Lung (tissue), 12 donors: ENCODE results near the gene PTGFRN. TPM values are rescaled to one million over a fixed set of nuclear protein-coding genes. Genes with fewer than 3 reads are reported as not detected.

Source experiments
- ATAC-seq: fragments of 200-7000 bp; cut with Tn5 transposase; one replicate; pipeline ENCODE4 v1.9.1; 2020; ENCODE audit warnings: moderate number of reproducible peaks; ENCODE audit not compliant: insufficient read depth, low FRiP score
- DNase-seq, 3 donors: peaks; one replicate each; pipeline ENCODE4 v3.0.0-alpha.2; 2013 to 2017
- H3K27ac ChIP-seq, 2 donors: one replicate each; pipeline ENCODE4 v1.5.1; 2013; ENCODE audit warnings: mild to moderate bottlenecking in 2 of 2, moderate library complexity in 2 of 2, control low read depth in 1 of 2, inconsistent platforms in 1 of 2, low read depth in 1 of 2, low read length in 1 of 2
- H3K27me3 ChIP-seq, 3 donors: one replicate each; pipeline ENCODE4 v1.5.1; 2013; ENCODE audit warnings: low read length in 2 of 3; ENCODE audit not compliant: control insufficient read depth in 3 of 3, insufficient read depth in 3 of 3
- H3K36me3 ChIP-seq, 4 donors: one replicate each; pipeline ENCODE4 v1.5.1; 2013; ENCODE audit warnings: low read length in 4 of 4, mild to moderate bottlenecking in 1 of 4, moderate library complexity in 1 of 4; ENCODE audit not compliant: control insufficient read depth in 4 of 4, insufficient read depth in 4 of 4
- H3K4me1 ChIP-seq, 5 donors: one replicate each; pipeline ENCODE4 v1.5.1; 2013; ENCODE audit warnings: low read length in 5 of 5, mild to moderate bottlenecking in 2 of 5, moderate library complexity in 1 of 5; ENCODE audit not compliant: control insufficient read depth in 5 of 5, insufficient read depth in 5 of 5
- H3K4me3 ChIP-seq: one replicate; pipeline ENCODE4 v1.5.1; 2013; ENCODE audit warnings: mild to moderate bottlenecking, control low read depth, moderate library complexity
- H3K9ac ChIP-seq, 2 donors: one replicate each; pipeline ENCODE4 v1.5.1; 2013; ENCODE audit warnings: low read length in 2 of 2, control low read depth in 1 of 2; ENCODE audit not compliant: insufficient read depth in 1 of 2
- H3K9me3 ChIP-seq, 4 donors: one replicate each; pipeline ENCODE4 v1.5.1; 2013; ENCODE audit warnings: low read length in 3 of 4, mild to moderate bottlenecking in 1 of 4, moderate library complexity in 1 of 4; ENCODE audit not compliant: control insufficient read depth in 4 of 4, insufficient read depth in 3 of 4
- CTCF ChIP-seq: IDR thresholded peaks from 2 replicates; pipeline ENCODE4 v1.5.1; 2012; ENCODE audit warnings: mild to moderate bottlenecking; ENCODE audit errors: control extremely low read depth, extremely low read depth
- WGBS, 2 donors: extraction: QIAGEN DNeasy Blood & Tissue Kit; methylation state at CpG; one replicate each; pipeline ENCODE4 v1.1.7; 2013; 5-methylcytosine and 5-hydroxymethylcytosine counted together
- polyA plus RNA-seq, 2 donors: library from polyadenylated mRNA; stranded (reverse); fragments of 200-250 nt; gene quantifications; one replicate each; pipeline ENCODE4 v1.2.1, GENCODE V29; 2013
- total RNA-seq, 2 donors: library from RNA; depleted of rRNA in 1 of 2; stranded (reverse); fragments of >200 nt in 1 of 2; gene quantifications; one replicate each; pipeline ENCODE4 v1.2.1, GENCODE V29; 2014 to 2021
- donor health status: control.
- donor health status: control.
- donor health status: Bipolar disorder and iron deficiency.
- donor health status: healthy.
- donor health status: DM: yes; HTN: yes; CAD: no.

PTGFRN gene
- total and polyA plus RNA-seq, 4 donors = 8.0 to 51.7 (median 24.9) TPM

GRCh38 chr1:116984406-116985160, 74.9 kb downstream of the PTGFRN start:
- 92 to 97% methylated on average over 14 of the region's 14 CpGs for WGBS, 2 donors
- no peaks in the 10 kb centered on the region for H3K27me3 ChIP-seq
- DNase-seq (no peak), ATAC-seq (no peak)
- TF ChIP-seq CTCF = no peak
- peaks cover 0 to 1% (median 0%) of the 10 kb centered on the region in 5 donors for H3K4me1 ChIP-seq
- H3K9ac ChIP-seq = no peak overlapping the region
- H3K36me3 ChIP-seq = peaks cover 0 to 10% (median 0%) of the 10 kb centered on the region in 4 donors
- H3K9me3 ChIP-seq = no peaks in the 10 kb centered on the region
- no peak overlapping the region for H3K27ac ChIP-seq
- no peak overlapping the region for H3K4me3 ChIP-seq

DNA sequence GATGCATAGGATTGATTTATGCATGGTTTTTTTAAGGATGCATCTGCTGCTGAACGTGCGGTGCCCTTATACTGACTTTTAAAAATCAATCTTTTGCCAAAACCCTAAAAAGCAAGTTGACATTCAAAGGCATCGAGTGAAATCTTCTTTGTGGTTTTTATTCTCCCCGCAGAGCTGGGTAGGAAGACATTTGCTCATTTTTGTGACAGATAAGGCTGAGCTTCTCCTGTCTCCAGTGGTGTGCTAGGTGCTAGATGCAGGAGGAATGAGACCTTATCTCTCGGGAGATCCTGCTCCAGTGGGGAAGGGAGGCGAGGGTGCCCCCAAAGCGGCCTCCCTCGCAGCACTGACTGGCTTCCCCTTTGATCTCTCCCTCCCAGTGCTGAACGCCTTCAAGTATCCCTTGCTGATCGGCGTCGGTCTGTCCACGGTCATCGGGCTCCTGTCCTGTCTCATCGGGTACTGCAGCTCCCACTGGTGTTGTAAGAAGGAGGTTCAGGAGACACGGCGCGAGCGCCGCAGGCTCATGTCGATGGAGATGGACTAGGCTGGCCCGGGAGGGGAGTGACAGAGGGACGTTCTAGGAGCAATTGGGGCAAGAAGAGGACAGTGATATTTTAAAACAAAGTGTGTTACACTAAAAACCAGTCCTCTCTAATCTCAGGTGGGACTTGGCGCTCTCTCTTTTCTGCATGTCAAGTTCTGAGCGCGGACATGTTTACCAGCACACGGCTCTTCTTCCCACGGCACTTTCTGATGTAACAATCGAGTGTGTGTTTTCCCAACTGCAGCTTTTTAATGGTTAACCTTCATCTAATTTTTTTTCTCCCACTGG, 76.9 kb downstream of the PTGFRN start:
- no peaks in the 10 kb centered on the region for H3K9me3 ChIP-seq
- H3K9ac ChIP-seq = no peak overlapping the region
- no peak for TF ChIP-seq CTCF
- DNase-seq = no peak
- H3K27me3 ChIP-seq = no peaks in the 10 kb centered on the region
- WGBS, 2 donors = 64 to 80% methylated on average over 29 of the region's 29 CpGs
- peaks cover 0 to 10% (median 2%) of the 10 kb centered on the region in 4 donors for H3K36me3 ChIP-seq
- no peak for ATAC-seq
- no peak overlapping the region for H3K4me3 ChIP-seq
- peaks cover 0 to 2% (median 0%) of the 10 kb centered on the region in 5 donors for H3K4me1 ChIP-seq
- H3K27ac ChIP-seq = no peak overlapping the region

DNA sequence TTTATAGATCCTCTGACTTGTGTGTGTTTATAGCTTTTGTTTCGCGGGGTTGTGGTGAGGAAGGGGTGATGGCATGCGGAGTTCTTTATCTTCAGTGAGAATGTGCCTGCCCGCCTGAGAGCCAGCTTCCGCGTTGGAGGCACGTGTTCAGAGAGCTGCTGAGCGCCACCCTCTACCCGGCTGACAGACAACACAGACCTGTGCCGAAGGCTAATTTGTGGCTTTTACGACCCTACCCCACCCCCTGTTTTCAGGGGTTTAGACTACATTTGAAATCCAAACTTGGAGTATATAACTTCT, 77.5 kb downstream of the PTGFRN start:
- no peak overlapping the region for H3K4me3 ChIP-seq
- WGBS, 2 donors = 43 to 70% methylated on average over 11 of the region's 11 CpGs

More for the DNA sequence above, 77.5 kb downstream of the PTGFRN start:
- no peak for ATAC-seq
- TF ChIP-seq CTCF = no peak
- Histone ChIP-seq H3K9me3 (no peaks in the 10 kb centered on the region), H3K27ac (no peak overlapping the region), H3K4me1 (peaks cover 0 to 2% (median 0%) of the 10 kb centered on the region in 5 donors), H3K36me3 (peaks cover 0 to 10% (median 2%) of the 10 kb centered on the region in 4 donors), H3K27me3 (no peaks in the 10 kb centered on the region), H3K9ac (no peak overlapping the region)
- peak in 1 of 3 donors; percentile 25 for DNase-seq
